K562 (cell line): ENCODE data around the gene RNF40. TPM values are rescaled to one million over a fixed set of nuclear protein-coding genes. Genes with fewer than 3 reads are reported as not detected.
A peak's percentile ranks its signal among the peaks of the same experiment; 100 is the strongest.

Experiments used
- ATAC-seq: fragments of 200-7000 bp; cut with Tn5 transposase; 3 replicates; pipeline ENCODE4 v1.9.1; 2020; ENCODE audit warnings: moderate library complexity
- BruUV-seq: library from RNA; stranded (reverse); fragments of 400-500 nt; replicated peaks from 2 replicates; lab custom pipeline; 2021; lab: Mats Ljungman, UMichigan
- CTCF ChIA-PET: fragments of 300-600 bp; formaldehyde crosslinking; extraction: SDS; loops from one replicate; lab custom pipeline; 2021; ENCODE audit warnings: low intra/inter-chr PET ratio; lab: Yijun Ruan, JAX
- POLR2A ChIA-PET: fragments of 300-600, 350-650 bp; sonication (Branson Sonifier 250); formaldehyde crosslinking; extraction: SDS; loops from one replicate; lab custom pipeline; 2021; ENCODE audit warnings: antibody characterized with exemption, inconsistent platforms; lab: Yijun Ruan, JAX
- DNase-seq, 4 experiments: peaks; one replicate each; pipeline versions ENCODE4 v3.0.0 to v3.0.0-alpha.2; 2011 to 2018; ENCODE audit warnings: low spot score in 3 of 4, mixed read lengths in 3 of 4; ENCODE audit errors: extremely low read depth in 1 of 4
- FAIRE-seq: peaks from 2 replicates; lab custom pipeline; 2011; peaks lifted over from hg19 to GRCh38; lab: Jason Lieb, UNC
- H2AFZ ChIP-seq: 2 replicates; pipeline ENCODE4 v1.6.0; 2011; ENCODE audit warnings: low read depth, low read length, control low read depth, inconsistent platforms
- H3K27ac ChIP-seq: fragments of 200-600 bp; 3 replicates; pipeline ENCODE4 v1.8.0; 2011; ENCODE audit warnings: low read depth, mild to moderate bottlenecking, control low read depth, inconsistent platforms, low read length, moderate library complexity, mixed read lengths; ENCODE audit errors: extremely low read depth
- H3K27me3 ChIP-seq, 2 experiments: fragments of 300-600 bp in 1 of 2; 2 replicates in 1 of 2; 3 replicates in 1 of 2; pipeline versions ENCODE4 v1.6.0 to v1.8.0; 2011; ENCODE audit warnings: inconsistent platforms in 2 of 2, low read length in 2 of 2, mild to moderate bottlenecking in 1 of 2, mixed read lengths in 1 of 2, moderate library complexity in 1 of 2; ENCODE audit not compliant: control insufficient read depth in 2 of 2, insufficient read depth in 2 of 2
- H3K36me3 ChIP-seq: fragments of 300-600 bp; 3 replicates; pipeline ENCODE4 v1.8.0; 2011; ENCODE audit warnings: mild to moderate bottlenecking, low read length, inconsistent platforms; ENCODE audit not compliant: control insufficient read depth, insufficient read depth
- H3K4me1 ChIP-seq, 2 experiments: fragments of 200-600 bp in 1 of 2; replicated peaks in 1 of 2; 2 replicates in 1 of 2; 3 replicates in 1 of 2; pipeline versions ENCODE4 v1.5.1 to v1.8.0; 2011; ENCODE audit warnings: inconsistent platforms in 2 of 2, low read length in 2 of 2, mild to moderate bottlenecking in 1 of 2, mixed read lengths in 1 of 2, moderate library complexity in 1 of 2; ENCODE audit not compliant: control insufficient read depth in 2 of 2, insufficient read depth in 2 of 2
- H3K4me2 ChIP-seq: 2 replicates; pipeline ENCODE4 v1.6.1; 2011; ENCODE audit warnings: low read length, control low read depth, inconsistent platforms, mixed read lengths; ENCODE audit not compliant: insufficient read depth
- H3K4me3 ChIP-seq: fragments of 200-600 bp; sonication (generic), shearing (Covaris generic); 2 replicates; pipeline ENCODE4 v1.5.1; 2016; ENCODE audit warnings: control low read depth, inconsistent platforms
- H3K79me2 ChIP-seq: fragments of 200-600 bp; 3 replicates; pipeline ENCODE4 v1.8.0; 2011; ENCODE audit warnings: low read length, inconsistent platforms; ENCODE audit not compliant: control insufficient read depth, insufficient read depth
- H3K9ac ChIP-seq, 2 experiments: 2 replicates each; pipeline versions ENCODE4 v1.6.0 to v1.6.1; 2011; ENCODE audit warnings: low read depth in 2 of 2, low read length in 2 of 2, control low read depth in 1 of 2, inconsistent platforms in 1 of 2, mild to moderate bottlenecking in 1 of 2, mixed read lengths in 1 of 2; ENCODE audit not compliant: insufficient read depth in 1 of 2
- H3K9me1 ChIP-seq: one replicate; pipeline ENCODE4 v1.6.0; 2011; ENCODE audit warnings: inconsistent platforms, mild to moderate bottlenecking, low read length, moderate library complexity; ENCODE audit not compliant: control insufficient read depth, insufficient read depth
- H3K9me3 ChIP-seq: replicated peaks from 2 replicates; pipeline ENCODE4 v1.5.1; 2011; ENCODE audit warnings: low read depth, low read length, inconsistent platforms; ENCODE audit not compliant: control insufficient read depth, insufficient read depth
- H4K20me1 ChIP-seq: replicated peaks from 2 replicates; pipeline ENCODE4 v1.6.1; 2011; ENCODE audit warnings: low read length, inconsistent platforms, mixed read lengths; ENCODE audit not compliant: control insufficient read depth, insufficient read depth
- E2F3 ChIP-seq: fragments of 250-450 bp; sonication (Bioruptor Pico); IDR thresholded peaks from 2 replicates; pipeline ENCODE4 v1.4.0; 2020; ENCODE audit warnings: mild to moderate bottlenecking
- FOXA1 ChIP-seq: fragments of 450-650 bp; IDR thresholded peaks from 2 replicates; pipeline ENCODE4 v1.6.1; 2016; ENCODE audit warnings: mild to moderate bottlenecking, borderline replicate concordance
- KHSRP ChIP-seq: fragments of 450-650 bp; IDR thresholded peaks from 2 replicates; pipeline ENCODE4 v1.6.1; 2017
- NCOR1 ChIP-seq: fragments of 450-650 bp; IDR thresholded peaks from 2 replicates; pipeline ENCODE4 v1.6.1; 2016; ENCODE audit warnings: mild to moderate bottlenecking, moderate library complexity
- POLR2G ChIP-seq: fragments of 200-400 bp; formaldehyde crosslinking; IDR thresholded peaks from 2 replicates; pipeline ENCODE4 v1.6.1; 2017; ENCODE audit warnings: low read depth, mild to moderate bottlenecking, antibody characterized with exemption, low read length, moderate library complexity
- RBFOX2 ChIP-seq: fragments of 200-400 bp; formaldehyde crosslinking; IDR thresholded peaks from 2 replicates; pipeline ENCODE4 v1.6.1; 2017; ENCODE audit warnings: low read depth, mild to moderate bottlenecking, low read length, moderate library complexity
- WHSC1 ChIP-seq: IDR thresholded peaks from one replicate; pipeline ENCODE4 v1.6.1; 2012; ENCODE audit warnings: low read length, control low read depth, inconsistent platforms
- YBX1 ChIP-seq: fragments of 450-650 bp; IDR thresholded peaks from 2 replicates; pipeline ENCODE4 v1.7.1; 2016; ENCODE audit warnings: mild to moderate bottlenecking
- ZFP36 ChIP-seq: fragments of 150-350 bp; IDR thresholded peaks from 2 replicates; pipeline ENCODE4 v1.6.1; 2018; ENCODE audit warnings: low read length, low read depth; ENCODE audit not compliant: partially characterized antibody
- ZNF583 ChIP-seq: fragments of 250-450 bp; sonication (Bioruptor Pico); IDR thresholded peaks from 2 replicates; pipeline ENCODE4 v1.4.0; 2020
- ZNF766 ChIP-seq: fragments of 200-800 bp; sonication (Bioruptor generic); conservative IDR thresholded peaks from 2 replicates; pipeline ENCODE4 v1.6.1; 2016; ENCODE audit warnings: missing genetic modification characterization, missing compliant biosample characterization
- ZSCAN32 ChIP-seq: fragments of 450-650 bp; formaldehyde crosslinking; IDR thresholded peaks from 2 replicates; pipeline ENCODE4 v1.4.0; 2020; ENCODE audit warnings: mild to moderate bottlenecking, moderate library complexity
- WGBS: fragments of 100-300 bp; shearing (Covaris generic); methylation state at CpG from one replicate; pipeline ENCODE4 v1.1.6; 2016; ENCODE audit warnings: low coverage, mixed read lengths; ENCODE audit not compliant: insufficient coverage; ENCODE audit errors: missing lambda C conversion rate; 5-methylcytosine and 5-hydroxymethylcytosine counted together
- in situ Hi-C: fragments of 300-500 bp; cut with MboI; formaldehyde crosslinking; loops from 4 replicates; pipeline ENCODE4 v1.15.0; 2018; ENCODE audit warnings: inconsistent platforms, mixed read lengths
- intact Hi-C: fragments of 100-400 bp; cut with micrococcal nuclease; formaldehyde crosslinking; loops from 2 replicates; pipeline ENCODE4 v1.14.2; 2022
- polyA plus RNA-seq, 8 experiments: library from polyadenylated mRNA; depleted of rRNA in 4 of 8; stranded (reverse) in 5 of 8; unstranded in 3 of 8; fragments of >200 nt; fragmentation: Nextera tagmentation in 2 of 8; fragmentation: Illumina TruSeq in 1 of 8; extraction: Ambion mirVana in 2 of 8; extraction: Trizol in 1 of 8; gene quantifications; 2 replicates each; pipeline versions ENCODE4 v1.2.1 to v1.2.3, GENCODE V29; 2011 to 2014; ENCODE audit warnings: inconsistent platforms in 1 of 8, missing spikeins in 1 of 8
- total RNA-seq, 7 experiments: library from RNA; depleted of rRNA in 6 of 7; stranded (reverse); fragments of >200 nt in 6 of 7; fragmentation: Illumina TruSeq in 2 of 7; extraction: Trizol in 2 of 7; gene quantifications; 2 replicates each; pipeline versions ENCODE4 v1.2.1 to v1.2.3, GENCODE V29; 2011 to 2021; ENCODE audit warnings: low replicate concordance in 1 of 7
- TF ChIP-seq, protein P1 (sequence below): fragments of 450-650 bp; IDR thresholded peaks from 2 replicates; pipeline ENCODE4 v1.6.1; 2017; ENCODE audit warnings: antibody characterized with exemption
- TF ChIP-seq, protein P2 (sequence below): fragments of 250-450 bp; sonication (Bioruptor Pico); IDR thresholded peaks from 2 replicates; pipeline ENCODE4 v1.9.0; 2021; ENCODE audit warnings: mild to moderate bottlenecking, inconsistent platforms

Gene RNF40
- total and polyA plus RNA-seq, 9 of the 15 experiments (the other 6 are each of a cell fraction or from before 2014, with no cell fraction given): 6.2 to 129 (median 81.5) TPM

GRCh38 chr16:30750201-30750600, 11.9 kb upstream of the RNF40 start (continued):
- TF ChIP-seq, protein P1, sequence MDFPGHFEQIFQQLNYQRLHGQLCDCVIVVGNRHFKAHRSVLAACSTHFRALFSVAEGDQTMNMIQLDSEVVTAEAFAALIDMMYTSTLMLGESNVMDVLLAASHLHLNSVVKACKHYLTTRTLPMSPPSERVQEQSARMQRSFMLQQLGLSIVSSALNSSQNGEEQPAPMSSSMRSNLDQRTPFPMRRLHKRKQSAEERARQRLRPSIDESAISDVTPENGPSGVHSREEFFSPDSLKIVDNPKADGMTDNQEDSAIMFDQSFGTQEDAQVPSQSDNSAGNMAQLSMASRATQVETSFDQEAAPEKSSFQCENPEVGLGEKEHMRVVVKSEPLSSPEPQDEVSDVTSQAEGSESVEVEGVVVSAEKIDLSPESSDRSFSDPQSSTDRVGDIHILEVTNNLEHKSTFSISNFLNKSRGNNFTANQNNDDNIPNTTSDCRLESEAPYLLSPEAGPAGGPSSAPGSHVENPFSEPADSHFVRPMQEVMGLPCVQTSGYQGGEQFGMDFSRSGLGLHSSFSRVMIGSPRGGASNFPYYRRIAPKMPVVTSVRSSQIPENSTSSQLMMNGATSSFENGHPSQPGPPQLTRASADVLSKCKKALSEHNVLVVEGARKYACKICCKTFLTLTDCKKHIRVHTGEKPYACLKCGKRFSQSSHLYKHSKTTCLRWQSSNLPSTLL: no peak
- no peak for TF ChIP-seq ZSCAN32 (CRISPR knock-in tag)
- no peak for TF ChIP-seq YBX1
- TF ChIP-seq E2F3 (CRISPR knock-in tag): no peak
- TF ChIP-seq NCOR1: no peak
- no peak for TF ChIP-seq FOXA1
- no peak for TF ChIP-seq KHSRP
- no peak for TF ChIP-seq ZNF766

DNA sequence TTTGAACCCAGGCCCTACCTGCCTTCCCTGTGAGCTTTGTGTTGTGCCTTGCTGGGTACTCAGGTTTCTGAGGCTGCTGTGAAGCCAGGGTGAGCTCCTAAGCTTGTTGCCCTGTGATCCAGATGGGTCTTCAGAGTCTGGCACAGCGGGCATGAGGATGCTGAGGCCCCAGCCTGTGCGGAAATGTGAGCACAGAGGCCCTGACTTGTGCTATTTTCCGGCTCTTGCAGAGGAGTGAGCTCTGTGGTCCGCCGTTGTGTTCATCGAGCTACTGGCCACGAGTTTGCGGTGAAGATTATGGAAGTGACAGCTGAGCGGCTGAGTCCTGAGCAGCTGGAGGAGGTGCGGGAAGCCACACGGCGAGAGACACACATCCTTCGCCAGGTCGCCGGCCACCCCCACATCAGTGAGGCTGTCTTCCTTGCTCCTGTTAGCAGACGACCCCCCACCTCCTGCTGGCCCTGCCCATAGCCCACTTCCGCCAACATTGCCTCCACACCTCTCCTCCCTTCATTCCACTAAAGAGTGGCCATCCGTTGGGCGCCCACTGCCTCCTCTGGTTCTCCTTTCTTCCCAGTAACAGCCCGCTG, 11.2 kb upstream of the RNF40 start:
- ChIA-PET CTCF (no interaction called here), POLR2A (interaction anchor here (1.0 to 2.9 kb wide), 7 partner anchors 9 to 59 kb away, joined by 3 to 28 read pairs (median 3); no protein-coding TSS in a partner anchor)
- 89% methylated on average over 16 of the region's 20 CpGs for WGBS
- DNase-seq (no peak), FAIRE-seq (no peak), ATAC-seq (no peak)
- Histone ChIP-seq H3K27me3 (no peaks in the 10 kb centered on the region), H3K9me1 (no peaks in the 10 kb centered on the region), H3K9ac (peak overlapping the region in 1 of 2 experiments; percentile 33; a peak in 1 of 4 replicates), H3K36me3 (peaks cover 59% of the 10 kb centered on the region; the same call in 2 of the 3 replicates), H2AFZ (no peak overlapping the region), H3K4me3 (no peak overlapping the region), H3K4me2 (no peak overlapping the region), H3K27ac (no peak overlapping the region), H3K79me2 (peaks cover 27% of the 10 kb centered on the region), H3K9me3 (no peaks in the 10 kb centered on the region), H4K20me1 (no peaks in the 10 kb centered on the region), H3K4me1 (peaks cover 8 to 14% of the 10 kb centered on the region in 2 experiments; a peak in 4 of 5 replicates)
- in situ Hi-C loops (no loop called here), intact Hi-C loops (no loop called here)
- TF ChIP-seq POLR2G: 0 out of 2 replicates have a peak, but pooled peaks have one; percentile 36
- TF ChIP-seq RBFOX2: peak; percentile 49
- no peak for TF ChIP-seq ZNF583
- no peak for TF ChIP-seq ZFP36
- no peak for TF ChIP-seq WHSC1
- TF ChIP-seq, protein P2, sequence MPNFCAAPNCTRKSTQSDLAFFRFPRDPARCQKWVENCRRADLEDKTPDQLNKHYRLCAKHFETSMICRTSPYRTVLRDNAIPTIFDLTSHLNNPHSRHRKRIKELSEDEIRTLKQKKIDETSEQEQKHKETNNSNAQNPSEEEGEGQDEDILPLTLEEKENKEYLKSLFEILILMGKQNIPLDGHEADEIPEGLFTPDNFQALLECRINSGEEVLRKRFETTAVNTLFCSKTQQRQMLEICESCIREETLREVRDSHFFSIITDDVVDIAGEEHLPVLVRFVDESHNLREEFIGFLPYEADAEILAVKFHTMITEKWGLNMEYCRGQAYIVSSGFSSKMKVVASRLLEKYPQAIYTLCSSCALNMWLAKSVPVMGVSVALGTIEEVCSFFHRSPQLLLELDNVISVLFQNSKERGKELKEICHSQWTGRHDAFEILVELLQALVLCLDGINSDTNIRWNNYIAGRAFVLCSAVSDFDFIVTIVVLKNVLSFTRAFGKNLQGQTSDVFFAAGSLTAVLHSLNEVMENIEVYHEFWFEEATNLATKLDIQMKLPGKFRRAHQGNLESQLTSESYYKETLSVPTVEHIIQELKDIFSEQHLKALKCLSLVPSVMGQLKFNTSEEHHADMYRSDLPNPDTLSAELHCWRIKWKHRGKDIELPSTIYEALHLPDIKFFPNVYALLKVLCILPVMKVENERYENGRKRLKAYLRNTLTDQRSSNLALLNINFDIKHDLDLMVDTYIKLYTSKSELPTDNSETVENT: no peak
- BruUV-seq: no TSS peak
